H9 (cell line): ENCODE data around the gene GCG. TPM values are rescaled to one million over a fixed set of nuclear protein-coding genes. Genes with fewer than 3 reads are reported as not detected.

ENCODE experiments used
- DNase-seq: peaks from one replicate; pipeline ENCODE4 v3.0.0-alpha.2; 2017
- H2AFZ ChIP-seq: one replicate; pipeline ENCODE4 v1.6.1; 2013; ENCODE audit warnings: mild to moderate bottlenecking, low read length, control low read depth, moderate library complexity
- H2AK5ac ChIP-seq: 2 replicates; pipeline ENCODE4 v1.6.1; 2013; ENCODE audit warnings: low read length, control low read depth, mixed read lengths; ENCODE audit not compliant: insufficient read length
- H2BK120ac ChIP-seq: one replicate; pipeline ENCODE4 v1.6.1; 2013; ENCODE audit warnings: low read depth, mild to moderate bottlenecking, low read length, control low read depth, inconsistent platforms; ENCODE audit not compliant: poor library complexity, severe bottlenecking
- H2BK12ac ChIP-seq: 2 replicates; pipeline ENCODE4 v1.6.1; 2013; ENCODE audit warnings: low read length, control low read depth, mixed read lengths, low read depth; ENCODE audit not compliant: insufficient read length
- H2BK15ac ChIP-seq: 2 replicates; pipeline ENCODE4 v1.6.1; 2013; ENCODE audit warnings: low read depth, low read length, control low read depth
- H2BK20ac ChIP-seq: one replicate; pipeline ENCODE4 v1.6.1; 2013; ENCODE audit warnings: low read depth, mild to moderate bottlenecking, low read length, control low read depth, inconsistent platforms; ENCODE audit not compliant: poor library complexity, severe bottlenecking
- H2BK5ac ChIP-seq: 2 replicates; pipeline ENCODE4 v1.6.1; 2013; ENCODE audit warnings: low read length, control low read depth, mixed read lengths; ENCODE audit not compliant: insufficient read length
- H3K14ac ChIP-seq: 2 replicates; pipeline ENCODE4 v1.6.1; 2013; ENCODE audit warnings: low read length, control low read depth; ENCODE audit not compliant: insufficient read depth
- H3K18ac ChIP-seq: 2 replicates; pipeline ENCODE4 v1.6.1; 2013; ENCODE audit warnings: low read depth, mild to moderate bottlenecking, mixed read lengths, low read length, control low read depth; ENCODE audit not compliant: insufficient read length
- H3K23ac ChIP-seq: 2 replicates; pipeline ENCODE4 v1.6.1; 2013; ENCODE audit warnings: low read length, control low read depth, mixed read lengths, low read depth; ENCODE audit not compliant: insufficient read length
- H3K23me2 ChIP-seq: 2 replicates; pipeline ENCODE4 v1.6.1; 2013; ENCODE audit warnings: low read depth, mild to moderate bottlenecking, mixed read lengths, low read length, control low read depth; ENCODE audit not compliant: insufficient read length, poor library complexity, severe bottlenecking
- H3K27ac ChIP-seq: 2 replicates; pipeline ENCODE4 v1.5.1; 2013; ENCODE audit warnings: low read length, control low read depth, mixed read lengths, low read depth; ENCODE audit not compliant: insufficient read length
- H3K27me3 ChIP-seq: 2 replicates; pipeline ENCODE4 v1.6.1; 2013; ENCODE audit warnings: low read length, control low read depth, inconsistent platforms; ENCODE audit not compliant: insufficient read depth
- H3K4ac ChIP-seq: 2 replicates; pipeline ENCODE4 v1.6.1; 2013; ENCODE audit warnings: low read depth, mild to moderate bottlenecking, control low read depth, inconsistent platforms, low read length, moderate library complexity
- H3K4me1 ChIP-seq: 2 replicates; pipeline ENCODE4 v1.6.1; 2013; ENCODE audit warnings: low read length, control low read depth, inconsistent platforms; ENCODE audit not compliant: insufficient read depth
- H3K4me2 ChIP-seq: 2 replicates; pipeline ENCODE4 v1.6.1; 2013; ENCODE audit warnings: low read length, control low read depth, mixed read lengths; ENCODE audit not compliant: insufficient read length, insufficient read depth
- H3K56ac ChIP-seq: 2 replicates; pipeline ENCODE4 v1.6.1; 2013; ENCODE audit warnings: low read depth, mild to moderate bottlenecking, mixed read lengths, low read length, control low read depth; ENCODE audit not compliant: insufficient read length
- H3K79me1 ChIP-seq: 2 replicates; pipeline ENCODE4 v1.6.1; 2013; ENCODE audit warnings: low read depth, mild to moderate bottlenecking, moderate library complexity, low read length, control low read depth, inconsistent platforms; ENCODE audit not compliant: insufficient read depth, poor library complexity, severe bottlenecking
- H3K79me2 ChIP-seq: 2 replicates; pipeline ENCODE4 v1.6.1; 2013; ENCODE audit warnings: low read length, control low read depth, inconsistent platforms; ENCODE audit not compliant: insufficient read depth
- H3K9ac ChIP-seq: 2 replicates; pipeline ENCODE4 v1.6.1; 2013; ENCODE audit warnings: low read length, control low read depth, mixed read lengths; ENCODE audit not compliant: insufficient read length; ENCODE audit errors: extremely low read depth
- H3K9me3 ChIP-seq: one replicate; pipeline ENCODE4 v1.6.1; 2013; ENCODE audit warnings: low read depth, low read length, inconsistent platforms; ENCODE audit not compliant: control insufficient read depth
- H3T11ph ChIP-seq: one replicate; pipeline ENCODE4 v1.6.1; 2013; ENCODE audit warnings: mild to moderate bottlenecking, low read length, control low read depth, inconsistent platforms
- H4K20me1 ChIP-seq: one replicate; pipeline ENCODE4 v1.6.1; 2013; ENCODE audit not compliant: control insufficient read depth, insufficient read length, insufficient read depth
- H4K5ac ChIP-seq: 2 replicates; pipeline ENCODE4 v1.6.1; 2013; ENCODE audit warnings: low read depth, mild to moderate bottlenecking, mixed read lengths, low read length, control low read depth; ENCODE audit not compliant: insufficient read length
- H4K8ac ChIP-seq: replicated peaks from 2 replicates; pipeline ENCODE4 v1.6.1; 2013; ENCODE audit warnings: low read length, control low read depth, mixed read lengths, low read depth; ENCODE audit not compliant: insufficient read length
- H4K91ac ChIP-seq: 2 replicates; pipeline ENCODE4 v1.6.1; 2013; ENCODE audit warnings: low read depth, mild to moderate bottlenecking, moderate library complexity, mixed read lengths, low read length, control low read depth; ENCODE audit not compliant: insufficient read length
- H3K27ac Mint-ChIP-seq, 3 experiments: 2 replicates in 2 of 3; 3 replicates in 1 of 3; pipeline ENCODE4 v1.8.0; 2020 to 2021; ENCODE audit warnings: mixed read lengths in 3 of 3, mild to moderate bottlenecking in 1 of 3, moderate library complexity in 1 of 3
- H3K27me3 Mint-ChIP-seq: 2 replicates; pipeline ENCODE4 v1.8.0; 2021; ENCODE audit warnings: low read depth, mild to moderate bottlenecking, moderate library complexity, mixed read lengths
- H3K36me3 Mint-ChIP-seq, 3 experiments: 2 replicates in 2 of 3; 3 replicates in 1 of 3; pipeline ENCODE4 v1.8.0; 2020 to 2021; ENCODE audit warnings: low read depth in 3 of 3, mixed read lengths in 3 of 3; ENCODE audit not compliant: insufficient read depth in 1 of 3
- H3K4me1 Mint-ChIP-seq, 2 experiments: 2 replicates each; pipeline ENCODE4 v1.8.0; 2020; ENCODE audit warnings: mixed read lengths in 2 of 2
- H3K4me3 Mint-ChIP-seq, 2 experiments: 2 replicates in 1 of 2; 3 replicates in 1 of 2; pipeline ENCODE4 v1.8.0; 2020 to 2021; ENCODE audit warnings: mild to moderate bottlenecking in 2 of 2, mixed read lengths in 2 of 2, moderate library complexity in 1 of 2
- H3K9me3 Mint-ChIP-seq, 2 experiments: 2 replicates in 1 of 2; 3 replicates in 1 of 2; pipeline ENCODE4 v1.8.0; 2020; ENCODE audit warnings: mild to moderate bottlenecking in 2 of 2, mixed read lengths in 2 of 2, moderate library complexity in 1 of 2
- WGBS: extraction: QIAGEN DNeasy Blood & Tissue Kit; methylation state at CpG from one replicate; pipeline ENCODE4 v1.1.7; 2013; ENCODE audit warnings: missing lambda C conversion rate, low lambda C conversion rate, mixed read lengths; ENCODE audit not compliant: insufficient read length; ENCODE audit errors: extremely low coverage; 5-methylcytosine and 5-hydroxymethylcytosine counted together
- total RNA-seq: library from RNA; stranded (reverse); gene quantifications from 2 replicates; pipeline ENCODE4 v1.2.1, GENCODE V29; 2021
- TF ChIP-seq, protein P1 (sequence below): fragments of 200-600 bp; sonication (generic); conservative IDR thresholded peaks from 3 replicates; pipeline ENCODE4 v1.8.0; 2021; ENCODE audit warnings: antibody characterized with exemption, mild to moderate bottlenecking

Gene GCG
- total RNA-seq, 1 experiment from 2014 or later: not detected

GRCh38 chr2:162103443-162104009 lies 48.5 kb downstream of the GCG start:
- Mint-ChIP-seq H3K36me3 (no peaks in the 10 kb centered on the region; a peak in 1 of 7 replicates), H3K27ac (no peak overlapping the region), H3K4me1 (no peaks in the 10 kb centered on the region), H3K27me3 (peaks cover 3% of the 10 kb centered on the region; the same call in 1 of the 2 replicates), H3K9me3 (no peaks in the 10 kb centered on the region), H3K4me3 (no peak overlapping the region)
- Histone ChIP-seq H4K20me1 (no peaks in the 10 kb centered on the region), H2BK5ac (no peak overlapping the region), H3K79me2 (no peaks in the 10 kb centered on the region), H2BK12ac (no peak overlapping the region), H3K9ac (no peak overlapping the region), H4K91ac (no peak overlapping the region), H3K9me3 (no peaks in the 10 kb centered on the region), H2AFZ (no peak overlapping the region), H2BK15ac (no peak overlapping the region), H3K18ac (no peak overlapping the region), H3K27ac (no peak overlapping the region), H2BK120ac (no peak overlapping the region), H3K4ac (no peak overlapping the region), H3K56ac (no peak overlapping the region), H3K4me2 (no peak overlapping the region), H3K27me3 (no peaks in the 10 kb centered on the region), H3K79me1 (no peaks in the 10 kb centered on the region), H4K5ac (no peak overlapping the region), H3T11ph (no peak overlapping the region), H3K14ac (no peak overlapping the region), H3K4me1 (no peaks in the 10 kb centered on the region), H4K8ac (no peak overlapping the region), H3K23me2 (no peaks in the 10 kb centered on the region), H2BK20ac (no peak overlapping the region), H2AK5ac (no peak overlapping the region), H3K23ac (no peak overlapping the region)
- WGBS: no CpG with 5 or more reads among the region's 3 CpGs
- TF ChIP-seq, protein P1, sequence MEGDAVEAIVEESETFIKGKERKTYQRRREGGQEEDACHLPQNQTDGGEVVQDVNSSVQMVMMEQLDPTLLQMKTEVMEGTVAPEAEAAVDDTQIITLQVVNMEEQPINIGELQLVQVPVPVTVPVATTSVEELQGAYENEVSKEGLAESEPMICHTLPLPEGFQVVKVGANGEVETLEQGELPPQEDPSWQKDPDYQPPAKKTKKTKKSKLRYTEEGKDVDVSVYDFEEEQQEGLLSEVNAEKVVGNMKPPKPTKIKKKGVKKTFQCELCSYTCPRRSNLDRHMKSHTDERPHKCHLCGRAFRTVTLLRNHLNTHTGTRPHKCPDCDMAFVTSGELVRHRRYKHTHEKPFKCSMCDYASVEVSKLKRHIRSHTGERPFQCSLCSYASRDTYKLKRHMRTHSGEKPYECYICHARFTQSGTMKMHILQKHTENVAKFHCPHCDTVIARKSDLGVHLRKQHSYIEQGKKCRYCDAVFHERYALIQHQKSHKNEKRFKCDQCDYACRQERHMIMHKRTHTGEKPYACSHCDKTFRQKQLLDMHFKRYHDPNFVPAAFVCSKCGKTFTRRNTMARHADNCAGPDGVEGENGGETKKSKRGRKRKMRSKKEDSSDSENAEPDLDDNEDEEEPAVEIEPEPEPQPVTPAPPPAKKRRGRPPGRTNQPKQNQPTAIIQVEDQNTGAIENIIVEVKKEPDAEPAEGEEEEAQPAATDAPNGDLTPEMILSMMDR: no peak
- DNase-seq: no peak
